WTC11 (cell line): ENCODE results near the gene IL6ST. TPM values are rescaled to one million over a fixed set of nuclear protein-coding genes. Genes with fewer than 3 reads are reported as not detected.

Experiments
- ATAC-seq: fragments of 200-7000 bp; cut with Tn5 transposase; 2 replicates; pipeline ENCODE4 v1.10.0; 2021; ENCODE audit warnings: mild to moderate bottlenecking, moderate library complexity
- CTCF ChIA-PET: fragments of 300-600 bp; sonication (Branson Sonifier 250); formaldehyde crosslinking; loops from one replicate; lab custom pipeline; 2021; ENCODE audit warnings: antibody characterized with exemption; lab: Charles Lee
- POLR2A ChIA-PET: fragments of 350-600 bp; sonication (Branson Sonifier 250); formaldehyde crosslinking; loops from one replicate; lab custom pipeline; 2021; ENCODE audit warnings: antibody characterized with exemption; lab: Charles Lee
- DNase-seq: peaks from one replicate; pipeline ENCODE4 v3.0.0; 2021; ENCODE audit warnings: low spot score
- H3K27ac Mint-ChIP-seq: 2 replicates; pipeline ENCODE4 v1.8.0; 2021; ENCODE audit warnings: mixed read lengths
- H3K27me3 Mint-ChIP-seq: 2 replicates; pipeline ENCODE4 v1.8.0; 2021; ENCODE audit warnings: low read depth, mild to moderate bottlenecking, moderate library complexity, mixed read lengths
- H3K36me3 Mint-ChIP-seq: 2 replicates; pipeline ENCODE4 v1.8.0; 2021; ENCODE audit warnings: mixed read lengths
- H3K4me1 Mint-ChIP-seq: 2 replicates; pipeline ENCODE4 v1.8.0; 2022; ENCODE audit warnings: mixed read lengths
- H3K4me3 Mint-ChIP-seq: 2 replicates; pipeline ENCODE4 v1.8.0; 2021; ENCODE audit warnings: mild to moderate bottlenecking, moderate library complexity, mixed read lengths
- H3K9me3 Mint-ChIP-seq: 2 replicates; pipeline ENCODE4 v1.8.0; 2021; ENCODE audit warnings: mixed read lengths
- ATF1 ChIP-seq: sonication (generic); formaldehyde crosslinking; IDR thresholded peaks from 2 replicates; pipeline ENCODE4 v1.8.1; 2023; ENCODE audit warnings: mild to moderate bottlenecking, moderate library complexity, missing genetic modification reagents
- ELF4 ChIP-seq: sonication (generic); formaldehyde crosslinking; IDR thresholded peaks from 2 replicates; pipeline ENCODE4 v1.8.1; 2022; ENCODE audit warnings: low read depth, mild to moderate bottlenecking, moderate library complexity, missing genetic modification reagents
- GTF2I ChIP-seq: fragments of 250-450 bp; sonication (Bioruptor Pico); conservative IDR thresholded peaks from 2 replicates; pipeline ENCODE4 v1.4.0; 2021; ENCODE audit warnings: mild to moderate bottlenecking
- IRF2 ChIP-seq: sonication (generic); formaldehyde crosslinking; IDR thresholded peaks from 2 replicates; pipeline ENCODE4 v1.8.0; 2022; ENCODE audit warnings: low read depth, missing genetic modification reagents, borderline replicate concordance
- NFYB ChIP-seq: sonication (generic); formaldehyde crosslinking; conservative IDR thresholded peaks from 2 replicates; pipeline ENCODE4 v1.8.0; 2022; ENCODE audit warnings: low read depth, missing genetic modification reagents
- PREB ChIP-seq: sonication (generic); formaldehyde crosslinking; IDR thresholded peaks from 2 replicates; pipeline ENCODE4 v1.8.1; 2022; ENCODE audit warnings: mild to moderate bottlenecking, missing genetic modification reagents, moderate library complexity, borderline replicate concordance
- TEAD4 ChIP-seq: sonication (generic); formaldehyde crosslinking; IDR thresholded peaks from 2 replicates; pipeline ENCODE4 v1.8.0; 2022; ENCODE audit warnings: mild to moderate bottlenecking, missing genetic modification reagents
- ZNF138 ChIP-seq: sonication (generic); formaldehyde crosslinking; conservative IDR thresholded peaks from 2 replicates; pipeline ENCODE4 v1.8.1; 2022; ENCODE audit warnings: mild to moderate bottlenecking, moderate library complexity, missing genetic modification reagents
- ZNF219 ChIP-seq: sonication (generic); formaldehyde crosslinking; IDR thresholded peaks from 2 replicates; pipeline ENCODE4 v1.8.0; 2023; ENCODE audit warnings: missing genetic modification reagents, mild to moderate bottlenecking, borderline replicate concordance
- ZNF232 ChIP-seq: sonication (generic); formaldehyde crosslinking; IDR thresholded peaks from 2 replicates; pipeline ENCODE4 v1.8.0; 2022; ENCODE audit warnings: mild to moderate bottlenecking, missing genetic modification reagents
- ZNF396 ChIP-seq: fragments of 250-450 bp; sonication (Bioruptor Pico); IDR thresholded peaks from 2 replicates; pipeline ENCODE4 v1.8.0; 2021; ENCODE audit warnings: mild to moderate bottlenecking, moderate library complexity, borderline replicate concordance
- ZNF423 ChIP-seq: fragments of 250-450 bp; sonication (Bioruptor Pico); IDR thresholded peaks from 2 replicates; pipeline ENCODE4 v2.1.2; 2022; ENCODE audit warnings: mild to moderate bottlenecking, moderate library complexity
- total RNA-seq: library from RNA; stranded (reverse); gene quantifications from 3 replicates; pipeline ENCODE4 v1.2.3, GENCODE V29; 2021
- TF ChIP-seq, protein P1 (sequence below): fragments of 250-450 bp; sonication (Bioruptor Pico); IDR thresholded peaks from 2 replicates; pipeline ENCODE4 v1.8.0; 2021; ENCODE audit warnings: mild to moderate bottlenecking
- TF ChIP-seq, protein P2 (sequence below): sonication (generic); formaldehyde crosslinking; IDR thresholded peaks from 2 replicates; pipeline ENCODE4 v1.8.0; 2023; ENCODE audit warnings: missing genetic modification reagents, mild to moderate bottlenecking, borderline replicate concordance
- TF ChIP-seq, protein P3 (sequence below): sonication (generic); formaldehyde crosslinking; IDR thresholded peaks from 2 replicates; pipeline ENCODE4 v1.8.1; 2022; ENCODE audit warnings: missing genetic modification reagents, borderline replicate concordance
- TF ChIP-seq, protein P4 (sequence below): sonication (generic); formaldehyde crosslinking; IDR thresholded peaks from 2 replicates; pipeline ENCODE4 v1.8.0; 2023; ENCODE audit warnings: mild to moderate bottlenecking, missing genetic modification reagents
- TF ChIP-seq, protein P5 (sequence below): sonication (generic); formaldehyde crosslinking; IDR thresholded peaks from 2 replicates; pipeline ENCODE4 v1.8.0; 2022; ENCODE audit warnings: mild to moderate bottlenecking, missing genetic modification reagents

Gene IL6ST
- total RNA-seq, 1 experiment from 2014 or later = 8.4 TPM

GRCh38 chr5:55897206-55897894, 97.4 kb downstream of the IL6ST start:
- Mint-ChIP-seq H3K27me3 (no peaks in the 10 kb centered on the region; the same call in 1 of the 2 replicates), H3K9me3 (peaks cover 4% of the 10 kb centered on the region), H3K4me3 (no peak overlapping the region), H3K27ac (no peak overlapping the region), H3K4me1 (no peaks in the 10 kb centered on the region), H3K36me3 (no peaks in the 10 kb centered on the region)
- ChIA-PET POLR2A (no interaction called here), CTCF (interaction anchor here (0.6 kb wide), 1 partner anchor 254 kb away, joined by 4 read pairs; no protein-coding TSS in a partner anchor)
- ATAC-seq (no peak), DNase-seq (no peak)
- TF ChIP-seq GTF2I (CRISPR knock-in tag) = no peak
- TF ChIP-seq, protein P1, sequence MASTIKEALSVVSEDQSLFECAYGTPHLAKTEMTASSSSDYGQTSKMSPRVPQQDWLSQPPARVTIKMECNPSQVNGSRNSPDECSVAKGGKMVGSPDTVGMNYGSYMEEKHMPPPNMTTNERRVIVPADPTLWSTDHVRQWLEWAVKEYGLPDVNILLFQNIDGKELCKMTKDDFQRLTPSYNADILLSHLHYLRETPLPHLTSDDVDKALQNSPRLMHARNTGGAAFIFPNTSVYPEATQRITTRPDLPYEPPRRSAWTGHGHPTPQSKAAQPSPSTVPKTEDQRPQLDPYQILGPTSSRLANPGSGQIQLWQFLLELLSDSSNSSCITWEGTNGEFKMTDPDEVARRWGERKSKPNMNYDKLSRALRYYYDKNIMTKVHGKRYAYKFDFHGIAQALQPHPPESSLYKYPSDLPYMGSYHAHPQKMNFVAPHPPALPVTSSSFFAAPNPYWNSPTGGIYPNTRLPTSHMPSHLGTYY (CRISPR knock-in tag) = no peak
- TF ChIP-seq, protein P2, sequence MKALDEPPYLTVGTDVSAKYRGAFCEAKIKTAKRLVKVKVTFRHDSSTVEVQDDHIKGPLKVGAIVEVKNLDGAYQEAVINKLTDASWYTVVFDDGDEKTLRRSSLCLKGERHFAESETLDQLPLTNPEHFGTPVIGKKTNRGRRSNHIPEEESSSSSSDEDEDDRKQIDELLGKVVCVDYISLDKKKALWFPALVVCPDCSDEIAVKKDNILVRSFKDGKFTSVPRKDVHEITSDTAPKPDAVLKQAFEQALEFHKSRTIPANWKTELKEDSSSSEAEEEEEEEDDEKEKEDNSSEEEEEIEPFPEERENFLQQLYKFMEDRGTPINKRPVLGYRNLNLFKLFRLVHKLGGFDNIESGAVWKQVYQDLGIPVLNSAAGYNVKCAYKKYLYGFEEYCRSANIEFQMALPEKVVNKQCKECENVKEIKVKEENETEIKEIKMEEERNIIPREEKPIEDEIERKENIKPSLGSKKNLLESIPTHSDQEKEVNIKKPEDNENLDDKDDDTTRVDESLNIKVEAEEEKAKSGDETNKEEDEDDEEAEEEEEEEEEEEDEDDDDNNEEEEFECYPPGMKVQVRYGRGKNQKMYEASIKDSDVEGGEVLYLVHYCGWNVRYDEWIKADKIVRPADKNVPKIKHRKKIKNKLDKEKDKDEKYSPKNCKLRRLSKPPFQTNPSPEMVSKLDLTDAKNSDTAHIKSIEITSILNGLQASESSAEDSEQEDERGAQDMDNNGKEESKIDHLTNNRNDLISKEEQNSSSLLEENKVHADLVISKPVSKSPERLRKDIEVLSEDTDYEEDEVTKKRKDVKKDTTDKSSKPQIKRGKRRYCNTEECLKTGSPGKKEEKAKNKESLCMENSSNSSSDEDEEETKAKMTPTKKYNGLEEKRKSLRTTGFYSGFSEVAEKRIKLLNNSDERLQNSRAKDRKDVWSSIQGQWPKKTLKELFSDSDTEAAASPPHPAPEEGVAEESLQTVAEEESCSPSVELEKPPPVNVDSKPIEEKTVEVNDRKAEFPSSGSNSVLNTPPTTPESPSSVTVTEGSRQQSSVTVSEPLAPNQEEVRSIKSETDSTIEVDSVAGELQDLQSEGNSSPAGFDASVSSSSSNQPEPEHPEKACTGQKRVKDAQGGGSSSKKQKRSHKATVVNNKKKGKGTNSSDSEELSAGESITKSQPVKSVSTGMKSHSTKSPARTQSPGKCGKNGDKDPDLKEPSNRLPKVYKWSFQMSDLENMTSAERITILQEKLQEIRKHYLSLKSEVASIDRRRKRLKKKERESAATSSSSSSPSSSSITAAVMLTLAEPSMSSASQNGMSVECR (CRISPR knock-in tag) = no peak
- TF ChIP-seq, protein P3, sequence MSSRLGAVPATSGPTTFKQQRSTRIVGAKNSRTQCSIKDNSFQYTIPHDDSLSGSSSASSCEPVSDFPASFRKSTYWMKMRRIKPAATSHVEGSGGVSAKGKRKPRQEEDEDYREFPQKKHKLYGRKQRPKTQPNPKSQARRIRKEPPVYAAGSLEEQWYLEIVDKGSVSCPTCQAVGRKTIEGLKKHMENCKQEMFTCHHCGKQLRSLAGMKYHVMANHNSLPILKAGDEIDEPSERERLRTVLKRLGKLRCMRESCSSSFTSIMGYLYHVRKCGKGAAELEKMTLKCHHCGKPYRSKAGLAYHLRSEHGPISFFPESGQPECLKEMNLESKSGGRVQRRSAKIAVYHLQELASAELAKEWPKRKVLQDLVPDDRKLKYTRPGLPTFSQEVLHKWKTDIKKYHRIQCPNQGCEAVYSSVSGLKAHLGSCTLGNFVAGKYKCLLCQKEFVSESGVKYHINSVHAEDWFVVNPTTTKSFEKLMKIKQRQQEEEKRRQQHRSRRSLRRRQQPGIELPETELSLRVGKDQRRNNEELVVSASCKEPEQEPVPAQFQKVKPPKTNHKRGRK (CRISPR knock-in tag) = no peak
- TF ChIP-seq TEAD4 (CRISPR knock-in tag) = no peak
- no peak for TF ChIP-seq IRF2

DNA sequence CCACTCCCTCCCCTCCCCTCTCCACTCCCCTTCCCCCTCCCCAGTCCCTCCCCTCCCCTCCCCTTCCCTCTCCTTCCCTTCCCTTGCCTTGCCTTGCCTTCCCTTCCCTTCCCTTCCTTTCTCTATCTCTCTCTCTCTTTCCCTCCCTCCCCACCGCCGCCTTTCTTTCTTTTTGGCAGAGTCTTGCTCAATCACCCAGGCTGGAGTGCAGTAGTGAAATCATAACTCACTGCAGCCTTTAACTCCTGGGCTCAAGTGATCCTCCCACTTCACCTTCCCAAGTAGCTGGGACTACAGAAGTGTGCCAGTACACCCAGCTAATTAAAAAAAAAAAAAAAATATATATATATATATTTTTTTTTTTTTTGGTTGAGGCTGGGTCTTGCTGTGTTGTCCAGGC, 98.1 kb downstream of the IL6ST start:
- CTCF ChIA-PET = no interaction called here
- Mint-ChIP-seq H3K36me3 (no peaks in the 10 kb centered on the region), H3K4me3 (no peak overlapping the region), H3K27ac (no peak overlapping the region), H3K4me1 (no peaks in the 10 kb centered on the region), H3K9me3 (peaks cover 10% of the 10 kb centered on the region), H3K27me3 (no peaks in the 10 kb centered on the region; the same call in 1 of the 2 replicates)
- DNase-seq = no peak
- POLR2A ChIA-PET = no interaction called here
- TF ChIP-seq TEAD4 (CRISPR knock-in tag) = no peak
- TF ChIP-seq, protein P3 (CRISPR knock-in tag) = no peak
- TF ChIP-seq, protein P4, sequence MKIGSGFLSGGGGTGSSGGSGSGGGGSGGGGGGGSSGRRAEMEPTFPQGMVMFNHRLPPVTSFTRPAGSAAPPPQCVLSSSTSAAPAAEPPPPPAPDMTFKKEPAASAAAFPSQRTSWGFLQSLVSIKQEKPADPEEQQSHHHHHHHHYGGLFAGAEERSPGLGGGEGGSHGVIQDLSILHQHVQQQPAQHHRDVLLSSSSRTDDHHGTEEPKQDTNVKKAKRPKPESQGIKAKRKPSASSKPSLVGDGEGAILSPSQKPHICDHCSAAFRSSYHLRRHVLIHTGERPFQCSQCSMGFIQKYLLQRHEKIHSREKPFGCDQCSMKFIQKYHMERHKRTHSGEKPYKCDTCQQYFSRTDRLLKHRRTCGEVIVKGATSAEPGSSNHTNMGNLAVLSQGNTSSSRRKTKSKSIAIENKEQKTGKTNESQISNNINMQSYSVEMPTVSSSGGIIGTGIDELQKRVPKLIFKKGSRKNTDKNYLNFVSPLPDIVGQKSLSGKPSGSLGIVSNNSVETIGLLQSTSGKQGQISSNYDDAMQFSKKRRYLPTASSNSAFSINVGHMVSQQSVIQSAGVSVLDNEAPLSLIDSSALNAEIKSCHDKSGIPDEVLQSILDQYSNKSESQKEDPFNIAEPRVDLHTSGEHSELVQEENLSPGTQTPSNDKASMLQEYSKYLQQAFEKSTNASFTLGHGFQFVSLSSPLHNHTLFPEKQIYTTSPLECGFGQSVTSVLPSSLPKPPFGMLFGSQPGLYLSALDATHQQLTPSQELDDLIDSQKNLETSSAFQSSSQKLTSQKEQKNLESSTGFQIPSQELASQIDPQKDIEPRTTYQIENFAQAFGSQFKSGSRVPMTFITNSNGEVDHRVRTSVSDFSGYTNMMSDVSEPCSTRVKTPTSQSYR = no peak
- TF ChIP-seq, protein P5, sequence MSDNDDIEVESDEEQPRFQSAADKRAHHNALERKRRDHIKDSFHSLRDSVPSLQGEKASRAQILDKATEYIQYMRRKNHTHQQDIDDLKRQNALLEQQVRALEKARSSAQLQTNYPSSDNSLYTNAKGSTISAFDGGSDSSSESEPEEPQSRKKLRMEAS = no peak
- TF ChIP-seq ZNF232 (CRISPR knock-in tag) = no peak
- no peak for TF ChIP-seq ELF4 (CRISPR knock-in tag)
- TF ChIP-seq ATF1 (CRISPR knock-in tag) = no peak
- no peak for TF ChIP-seq ZNF423
- no peak for TF ChIP-seq ZNF396
- no peak for TF ChIP-seq PREB (CRISPR knock-in tag)
- TF ChIP-seq ZNF138 (CRISPR knock-in tag) = no peak
- TF ChIP-seq NFYB = no peak
- no peak for TF ChIP-seq ZNF219 (CRISPR knock-in tag)
- ATAC-seq = no peak
